ENCODE results near the gene SLC6A11. TPM values are rescaled to one million over a fixed set of nuclear protein-coding genes. Genes with fewer than 3 reads are reported as not detected.

SLC6A11 gene
- total RNA-seq, 6 experiments from 2014 or later = 0.05 TPM; not detected in 5

GRCh38 chr3:10952525-10952924 is 136.5 kb downstream of the SLC6A11 start:
- Mint-ChIP-seq H3K27ac (no peak overlapping the region), H3K4me1 (ENCODE audit: low read depth) (no peaks in the 10 kb centered on the region), H3K36me3 (ENCODE audit: low read depth) (no peaks in the 10 kb centered on the region), H3K27me3 (ENCODE audit: insufficient read depth) (peaks cover 50% of the 10 kb centered on the region), H3K9me3 (no peaks in the 10 kb centered on the region), H3K4me3 (no peak overlapping the region)
- DNase-seq = no peak
- no peak for TF ChIP-seq CTCF (IDR thresholded peaks at IDR 0.05)

GRCh38 chr3:10954740-10955139 is 138.7 kb downstream of the SLC6A11 start:
- H3K4me1 Mint-ChIP-seq (ENCODE audit: low read depth) = no peaks in the 10 kb centered on the region
- H3K9me3 Mint-ChIP-seq = no peaks in the 10 kb centered on the region
- DNase-seq = no peak
- no peak for TF ChIP-seq CTCF (IDR thresholded peaks at IDR 0.05)
- H3K27ac Mint-ChIP-seq = no peak overlapping the region
- peaks cover 56% of the 10 kb centered on the region for H3K27me3 Mint-ChIP-seq (ENCODE audit: insufficient read depth)
- H3K36me3 Mint-ChIP-seq (ENCODE audit: low read depth) = no peaks in the 10 kb centered on the region
- H3K4me3 Mint-ChIP-seq = no peak overlapping the region

- no peak overlapping the region for H3K4me3 Mint-ChIP-seq
- no peaks in the 10 kb centered on the region for H3K36me3 Mint-ChIP-seq (ENCODE audit: low read depth)
- H3K4me1 Mint-ChIP-seq (ENCODE audit: low read depth) = no peaks in the 10 kb centered on the region
- no peak for DNase-seq
- no peak overlapping the region for H3K27ac Mint-ChIP-seq
- H3K9me3 Mint-ChIP-seq = no peaks in the 10 kb centered on the region
- TF ChIP-seq CTCF (IDR thresholded peaks at IDR 0.05) = no peak
- peaks cover 61% of the 10 kb centered on the region for H3K27me3 Mint-ChIP-seq (ENCODE audit: insufficient read depth)
Measured at GRCh38 chr3:10955711-10956453, 139.9 kb downstream of the SLC6A11 start.

GRCh38 chr3:10956531-10956930 is 140.5 kb downstream of the SLC6A11 start:
- Mint-ChIP-seq H3K27me3 (ENCODE audit: insufficient read depth) (peaks cover 61% of the 10 kb centered on the region), H3K9me3 (no peaks in the 10 kb centered on the region), H3K4me3 (no peak overlapping the region), H3K27ac (no peak overlapping the region), H3K4me1 (ENCODE audit: low read depth) (no peaks in the 10 kb centered on the region), H3K36me3 (ENCODE audit: low read depth) (no peaks in the 10 kb centered on the region)
- DNase-seq = no peak
- TF ChIP-seq CTCF (IDR thresholded peaks at IDR 0.05) = no peak

- Mint-ChIP-seq H3K27ac (no peak overlapping the region), H3K4me1 (ENCODE audit: low read depth) (no peaks in the 10 kb centered on the region), H3K36me3 (ENCODE audit: low read depth) (no peaks in the 10 kb centered on the region), H3K4me3 (no peak overlapping the region), H3K27me3 (ENCODE audit: insufficient read depth) (peaks cover 59% of the 10 kb centered on the region), H3K9me3 (no peaks in the 10 kb centered on the region)
- DNase-seq = no peak
- no peak for TF ChIP-seq CTCF (IDR thresholded peaks at IDR 0.05)
Measured at GRCh38 chr3:10956986-10957385, 141.0 kb downstream of the SLC6A11 start.
